Raji (cell line): ENCODE data around the gene KISS1R.

Experiments used
- POLR2A ChIP-seq: IDR thresholded peaks from 2 replicates; pipeline ENCODE4 v1.6.1; 2011; ENCODE audit warnings: low read depth, low read length, control low read depth; ENCODE audit not compliant: insufficient read depth

KISS1R gene

DNA sequence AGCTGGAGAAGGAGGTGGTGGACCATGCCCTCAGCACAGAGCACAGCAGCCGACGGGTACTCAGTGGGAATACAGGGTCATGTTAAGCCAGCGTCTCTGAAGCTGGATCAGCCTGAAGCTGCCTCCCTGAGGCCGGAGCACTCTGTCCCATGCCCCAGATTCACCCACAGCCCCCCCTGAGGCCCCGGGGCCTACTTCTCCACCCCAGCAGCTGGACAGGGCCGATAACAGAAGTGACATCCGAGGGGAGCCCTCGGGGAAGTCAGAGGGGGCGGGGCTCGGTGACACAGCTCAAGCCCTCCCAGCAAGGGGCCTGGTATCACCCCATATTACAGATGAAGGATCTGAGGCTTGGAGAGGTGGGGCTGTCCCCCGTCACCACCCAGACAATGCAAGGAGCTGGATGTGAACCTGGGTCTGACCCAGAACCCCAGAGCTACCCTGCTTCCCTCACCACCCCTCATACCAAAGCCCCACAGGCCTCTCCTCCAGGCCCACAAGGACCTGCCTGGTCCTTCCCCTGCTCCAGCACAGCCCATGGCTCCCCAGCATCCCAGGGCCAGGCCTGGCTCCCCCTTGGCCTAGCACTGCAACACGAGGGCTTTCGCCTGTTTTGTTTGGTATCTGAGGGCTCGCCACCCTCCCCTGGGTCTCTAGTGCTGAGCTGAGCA lies 9.8 kb upstream of the KISS1R start:
- TF ChIP-seq POLR2A, result no peak

- no peak for TF ChIP-seq POLR2A
Observed at GRCh38 chr19:911197-912033, 5.7 kb upstream of the KISS1R start.

GRCh38 chr19:912181-913079 lies 4.7 kb upstream of the KISS1R start:
- TF ChIP-seq POLR2A, result no peak

- peak; percentile 47 for TF ChIP-seq POLR2A
Observed at GRCh38 chr19:913080-913748, 3.9 kb upstream of the KISS1R start, which contains the start of gene R3HDM4. R3HDM4 (minus strand) TSS chr19:913219; CDS start chr19:913157, 62 bp downstream.

GRCh38 chr19:916645-917322 lies 349 bp upstream of the KISS1R start:
- TF ChIP-seq POLR2A, result no peak

GRCh38 chr19:918152-918437 lies 962 bp downstream of the KISS1R start:
- TF ChIP-seq POLR2A, result no peak

GRCh38 chr19:918481-919198 lies 1.5 kb downstream of the KISS1R start:
- TF ChIP-seq POLR2A, result no peak

DNA sequence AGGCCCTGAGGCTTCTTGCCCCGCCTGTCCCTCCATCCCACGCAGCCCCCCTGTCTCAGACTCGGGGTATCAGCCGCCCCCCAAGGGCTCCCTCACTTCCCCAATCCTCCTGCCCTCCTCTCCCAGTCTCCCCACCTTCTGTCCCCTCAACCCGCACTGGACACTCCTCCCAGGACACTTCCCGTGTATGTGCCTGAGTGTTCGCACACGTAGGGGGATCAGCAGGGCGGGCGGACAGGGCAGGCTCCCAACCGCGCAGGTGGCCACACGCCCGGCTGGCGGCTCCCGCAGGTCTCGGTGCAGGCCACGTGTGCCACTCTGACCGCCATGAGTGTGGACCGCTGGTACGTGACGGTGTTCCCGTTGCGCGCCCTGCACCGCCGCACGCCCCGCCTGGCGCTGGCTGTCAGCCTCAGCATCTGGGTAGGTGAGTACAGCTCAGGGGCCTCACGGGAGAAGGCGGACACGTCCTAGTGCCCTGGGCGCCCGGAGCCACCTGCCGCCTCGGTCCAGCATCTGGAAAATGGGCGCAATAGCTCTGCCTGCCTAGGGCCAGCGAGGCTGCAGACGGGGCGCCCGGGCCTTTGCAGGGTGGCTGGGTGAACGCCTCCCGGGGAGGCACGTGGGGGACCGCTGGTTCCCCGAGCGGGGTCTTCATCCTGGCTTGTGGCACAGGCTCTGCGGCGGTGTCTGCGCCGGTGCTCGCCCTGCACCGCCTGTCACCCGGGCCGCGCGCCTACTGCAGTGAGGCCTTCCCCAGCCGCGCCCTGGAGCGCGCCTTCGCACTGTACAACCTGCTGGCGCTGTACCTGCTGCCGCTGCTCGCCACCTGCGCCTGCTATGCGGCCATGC lies 2.3 kb downstream of the KISS1R start:
- TF ChIP-seq POLR2A, result no peak

- no peak for TF ChIP-seq POLR2A
Observed at GRCh38 chr19:920051-920864, 3.1 kb downstream of the KISS1R start.

DNA sequence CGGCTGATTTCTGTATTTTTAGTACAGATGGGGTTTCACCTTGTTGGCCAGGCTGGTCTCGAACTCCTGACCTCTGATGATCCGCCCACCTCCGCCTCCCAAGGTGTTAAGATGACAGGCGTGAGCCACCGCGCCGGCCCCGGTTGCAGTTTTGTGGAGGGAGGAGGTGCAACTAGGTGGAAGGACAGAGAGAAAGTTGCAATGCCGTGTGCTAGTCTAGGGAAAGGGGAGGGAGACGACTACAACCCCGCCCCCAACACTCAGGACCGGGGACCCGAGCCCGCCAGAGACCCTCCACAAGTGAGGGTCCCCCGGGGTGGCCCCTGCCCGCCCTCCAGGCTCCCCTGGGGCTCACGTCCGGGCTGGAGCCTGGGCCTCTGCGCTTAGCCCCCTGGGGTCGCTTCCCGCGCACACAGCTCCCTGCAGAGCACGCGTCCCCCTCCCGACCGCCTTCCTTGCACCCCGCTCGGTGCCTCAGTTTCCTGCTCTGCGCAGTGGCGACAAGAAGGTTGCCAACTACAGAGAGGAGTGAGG lies 7.5 kb downstream of the KISS1R start:
- TF ChIP-seq POLR2A, result no peak

DNA sequence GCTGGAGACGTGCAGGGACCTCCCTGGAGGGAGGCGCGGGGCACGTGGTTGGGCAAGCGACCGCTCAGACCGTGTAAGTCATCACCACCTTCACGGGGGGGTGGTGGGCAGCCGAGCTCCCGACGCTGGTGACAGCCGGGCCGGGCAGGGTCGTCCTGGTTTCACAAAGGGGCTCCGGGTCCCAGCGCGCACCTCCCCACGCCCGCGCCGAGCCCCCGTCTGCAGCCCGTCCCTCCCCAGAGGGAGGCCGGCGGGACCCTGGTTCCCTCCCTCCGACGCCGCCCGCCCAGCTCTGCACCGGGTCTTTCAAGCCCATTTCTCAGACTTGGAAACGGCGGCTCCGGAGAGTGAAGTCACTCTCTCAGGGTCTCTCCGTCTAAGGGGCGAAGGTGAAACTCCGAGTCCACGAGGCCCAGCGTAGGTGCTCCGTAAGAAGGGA lies 8.0 kb downstream of the KISS1R start:
- TF ChIP-seq POLR2A, result peak; percentile 41
